ENCODE results near the gene EPHA4.

DNA sequence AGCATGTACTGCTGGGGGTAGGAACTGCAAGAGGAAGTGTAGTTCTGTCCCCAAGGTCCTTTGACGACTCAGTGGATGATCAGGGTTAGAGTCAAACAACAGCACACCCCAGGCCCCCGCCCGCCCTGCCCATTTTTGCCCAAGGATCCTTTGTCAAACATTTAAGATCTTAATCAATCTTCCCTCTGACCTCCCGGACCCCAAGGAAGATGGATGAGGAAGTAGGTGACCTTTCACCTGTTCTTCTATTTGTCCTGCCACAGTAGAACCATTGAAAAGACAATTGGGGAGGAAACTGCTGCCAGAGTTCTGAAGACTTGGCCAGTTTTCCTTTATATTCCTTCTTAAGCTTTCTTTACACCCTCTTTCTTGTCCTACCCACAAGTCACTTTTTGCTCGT, 12.1 kb downstream of the EPHA4 start:
- TF ChIP-seq CTCF (IDR thresholded peaks at IDR 0.05) (no peak), POLR2A (IDR thresholded peaks at IDR 0.05) (no peak)

Measured in Peyer's patch (tissue), 4 donors.